Stimulated activated CD4-positive, alpha-beta T cell treated with anti-CD3 and anti-CD28 coated beads, Interleukin-2, amount 100 ng/mL, for 4 hours (primary cell): ENCODE measurements around the gene S100A10.

Experiments
- DNase-seq: peaks from one replicate; pipeline ENCODE4 v3.0.0-alpha.2; 2020; ENCODE audit warnings: low read depth

S100A10 gene

DNA sequence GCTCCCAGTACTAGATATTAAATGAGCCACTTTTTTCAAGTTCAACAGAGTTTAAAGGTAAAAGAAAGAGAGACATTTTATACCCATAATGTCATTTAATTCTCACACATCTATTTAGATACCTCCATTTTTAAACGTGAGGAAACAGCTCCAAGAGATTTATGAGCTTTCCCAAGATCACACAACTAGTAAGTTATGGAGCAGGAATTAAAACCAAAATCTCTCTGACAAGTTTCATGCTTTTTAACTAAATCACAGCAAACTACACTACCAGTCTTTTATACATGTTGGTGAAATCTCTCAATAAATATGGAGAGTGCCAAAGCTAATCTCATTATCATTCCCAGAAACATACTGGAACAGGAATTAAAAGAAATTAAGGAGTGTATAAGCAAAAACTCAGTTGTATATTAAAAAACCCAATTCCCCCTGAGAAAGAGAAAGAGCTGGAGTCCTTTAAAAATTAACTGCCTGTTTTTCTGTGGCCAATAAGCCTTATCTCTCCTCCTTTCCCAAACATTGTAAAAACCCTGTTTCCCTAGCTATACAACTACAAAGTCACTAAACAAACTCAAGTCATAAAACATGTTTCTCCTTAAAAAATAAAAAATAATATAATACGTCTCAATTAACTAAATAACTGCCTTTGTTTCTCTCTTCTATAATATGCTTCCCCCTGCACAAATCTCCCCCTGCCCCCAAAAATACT, 57.6 kb downstream of the S100A10 start:
- no peak for DNase-seq

DNA sequence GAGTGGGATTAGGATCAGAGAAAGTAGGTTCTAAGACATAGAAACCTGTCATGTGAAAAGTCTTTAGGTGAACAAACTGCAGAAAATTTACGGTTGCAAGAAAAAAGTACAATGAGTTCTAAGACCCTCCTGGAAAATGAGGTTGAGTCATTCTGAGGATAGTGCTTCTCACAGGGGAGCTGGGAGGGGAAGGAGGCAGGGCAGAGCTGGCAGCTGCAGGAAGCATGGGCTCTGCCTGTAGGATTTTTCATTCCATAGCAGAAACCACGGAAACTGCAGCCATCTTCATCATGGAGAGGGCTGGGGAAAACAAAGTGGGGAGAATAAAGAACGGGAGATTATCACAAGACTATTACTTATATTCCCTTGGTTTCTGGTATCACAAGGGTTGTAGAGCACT, 58.5 kb downstream of the S100A10 start:
- DNase-seq = no peak

DNA sequence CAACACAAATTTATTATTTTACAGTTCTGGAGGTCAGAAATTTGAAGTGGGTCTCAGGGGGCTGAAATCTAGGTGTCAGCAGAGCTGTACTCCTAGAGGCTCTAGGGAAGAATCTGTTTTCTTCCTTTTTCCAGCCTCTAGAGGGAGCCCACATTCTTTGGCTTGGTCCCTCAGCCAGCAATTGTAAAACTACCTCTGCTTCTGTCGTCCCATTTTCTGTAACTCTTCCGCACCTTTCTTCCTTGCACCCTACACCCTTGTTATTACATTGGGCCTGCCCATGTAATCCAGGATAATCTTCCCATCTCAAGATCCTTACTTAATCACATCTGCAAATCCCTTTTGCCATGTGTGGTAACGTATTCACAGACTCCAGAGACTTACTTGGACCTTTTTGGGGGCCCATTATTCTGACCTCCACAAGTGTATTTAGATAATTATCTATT, 59.6 kb downstream of the S100A10 start:
- peak; percentile 34 for DNase-seq
